ENCODE measurements around the gene KCNQ1OT1.

The KCNQ1OT1 gene

DNA sequence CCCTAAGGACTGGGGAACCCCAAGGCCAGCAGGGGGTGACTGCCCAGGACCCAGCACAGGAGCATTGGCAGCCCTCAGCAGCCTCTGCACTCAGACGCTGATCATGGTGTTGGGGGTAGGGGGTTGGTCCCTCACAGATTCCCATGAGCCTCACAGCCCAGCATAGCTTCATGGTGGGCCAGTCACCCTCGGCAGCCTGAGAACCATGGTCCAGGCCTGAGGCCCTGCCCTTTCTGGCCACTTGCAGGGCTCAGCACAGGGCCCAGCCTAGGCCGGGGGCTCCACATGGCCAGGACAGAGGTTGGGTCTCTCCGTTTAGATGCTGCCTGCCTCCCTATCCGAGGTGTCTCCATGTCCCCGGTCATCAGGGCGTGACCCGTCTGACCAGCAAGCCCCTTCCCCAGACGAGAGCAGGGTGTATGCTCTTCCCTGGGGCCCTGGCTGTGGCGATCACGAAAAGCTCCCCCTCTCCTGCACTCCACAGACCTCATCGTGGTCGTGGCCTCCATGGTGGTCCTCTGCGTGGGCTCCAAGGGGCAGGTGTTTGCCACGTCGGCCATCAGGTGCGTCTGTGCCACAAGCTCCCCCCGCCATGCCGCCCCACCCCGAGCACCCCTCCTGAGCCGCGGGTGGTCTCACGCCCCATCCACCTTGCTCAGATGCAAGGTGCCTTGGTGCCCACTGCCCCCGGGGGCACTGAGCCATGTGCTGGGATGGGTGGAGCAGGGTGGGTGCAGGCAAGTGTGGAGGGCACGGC, 128.8 kb downstream of the KCNQ1OT1 start:
- DNase-seq (ENCODE audit: low read depth) = no peak
- TF ChIP-seq, protein P1, sequence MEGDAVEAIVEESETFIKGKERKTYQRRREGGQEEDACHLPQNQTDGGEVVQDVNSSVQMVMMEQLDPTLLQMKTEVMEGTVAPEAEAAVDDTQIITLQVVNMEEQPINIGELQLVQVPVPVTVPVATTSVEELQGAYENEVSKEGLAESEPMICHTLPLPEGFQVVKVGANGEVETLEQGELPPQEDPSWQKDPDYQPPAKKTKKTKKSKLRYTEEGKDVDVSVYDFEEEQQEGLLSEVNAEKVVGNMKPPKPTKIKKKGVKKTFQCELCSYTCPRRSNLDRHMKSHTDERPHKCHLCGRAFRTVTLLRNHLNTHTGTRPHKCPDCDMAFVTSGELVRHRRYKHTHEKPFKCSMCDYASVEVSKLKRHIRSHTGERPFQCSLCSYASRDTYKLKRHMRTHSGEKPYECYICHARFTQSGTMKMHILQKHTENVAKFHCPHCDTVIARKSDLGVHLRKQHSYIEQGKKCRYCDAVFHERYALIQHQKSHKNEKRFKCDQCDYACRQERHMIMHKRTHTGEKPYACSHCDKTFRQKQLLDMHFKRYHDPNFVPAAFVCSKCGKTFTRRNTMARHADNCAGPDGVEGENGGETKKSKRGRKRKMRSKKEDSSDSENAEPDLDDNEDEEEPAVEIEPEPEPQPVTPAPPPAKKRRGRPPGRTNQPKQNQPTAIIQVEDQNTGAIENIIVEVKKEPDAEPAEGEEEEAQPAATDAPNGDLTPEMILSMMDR (IDR thresholded peaks at IDR 0.05; ENCODE audit: low read depth, low read length, missing control alignments) = no peak
- H3K4me3 ChIP-seq (ENCODE audit: low read depth, low read length) = no peak overlapping the region
- in situ Hi-C loops (cut with HindIII; ENCODE audit: low sequenced_read_pairs) = loop anchor here (5.0 kb wide), 1 partner anchor 96 kb away; no protein-coding TSS in a partner anchor

DNA sequence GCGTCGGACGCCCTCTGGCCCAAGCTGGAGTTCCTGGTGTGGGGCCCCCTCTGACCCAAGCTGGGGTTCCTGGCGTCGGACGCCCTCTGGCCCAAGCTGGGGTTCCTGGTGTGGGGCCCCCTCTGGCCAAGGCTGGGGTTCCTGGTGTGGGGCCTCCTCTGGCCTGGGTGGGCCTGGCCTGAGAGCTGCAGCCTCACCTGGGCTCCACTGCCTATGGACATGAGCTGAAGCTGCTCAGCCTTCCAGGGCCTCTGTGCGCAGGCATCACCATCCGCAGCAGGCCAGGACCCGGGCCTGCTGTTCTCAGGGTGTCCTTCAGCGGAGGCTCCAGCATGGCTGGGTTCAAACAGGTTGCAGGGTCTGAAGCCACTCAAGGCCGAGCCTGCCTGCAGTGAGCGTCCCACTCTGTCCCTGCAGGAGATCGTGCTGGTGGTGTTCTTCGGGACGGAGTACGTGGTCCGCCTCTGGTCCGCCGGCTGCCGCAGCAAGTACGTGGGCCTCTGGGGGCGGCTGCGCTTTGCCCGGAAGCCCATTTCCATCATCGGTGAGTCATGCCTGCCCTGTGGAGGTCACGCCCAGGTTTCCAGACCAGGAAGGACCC, 129.5 kb downstream of the KCNQ1OT1 start:
- no peak for DNase-seq (ENCODE audit: low read depth)
- in situ Hi-C loops (cut with HindIII; ENCODE audit: low sequenced_read_pairs) = loop anchor here (5.0 kb wide), 1 partner anchor 97 kb away; no protein-coding TSS in a partner anchor
- H3K4me3 ChIP-seq (ENCODE audit: low read depth, low read length) = no peak overlapping the region

DNA sequence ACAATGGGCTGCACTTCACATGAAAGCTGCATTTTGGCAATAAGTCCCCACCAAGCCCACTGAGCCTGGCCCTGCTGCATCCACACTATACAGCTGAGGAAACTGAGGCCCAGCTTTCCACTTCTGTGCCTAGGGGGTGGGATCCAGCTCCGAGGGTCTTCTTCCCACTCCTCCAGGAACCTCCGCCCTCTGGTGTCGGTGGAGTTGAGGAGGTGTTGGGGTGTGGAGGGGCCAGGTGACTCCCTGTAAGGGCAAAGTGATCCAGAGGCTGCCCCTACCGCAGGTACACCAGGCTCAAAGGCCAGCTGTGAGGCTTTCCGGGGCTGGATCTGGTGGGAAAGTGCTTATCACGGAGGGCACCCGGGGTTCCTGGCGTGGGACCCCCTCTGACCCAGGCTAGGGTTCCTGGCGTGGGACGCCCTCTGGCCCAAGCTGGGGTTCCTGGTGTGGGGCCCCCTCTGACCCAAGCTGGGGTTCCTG, 130.0 kb downstream of the KCNQ1OT1 start:
- in situ Hi-C loops (cut with HindIII; ENCODE audit: low sequenced_read_pairs) = loop anchor here (5.0 kb wide), 1 partner anchor 98 kb away; no protein-coding TSS in a partner anchor
- no peak for DNase-seq (ENCODE audit: low read depth)
- TF ChIP-seq, protein P1 (IDR thresholded peaks at IDR 0.05; ENCODE audit: low read depth, low read length, missing control alignments) = no peak
- H3K4me3 ChIP-seq (ENCODE audit: low read depth, low read length) = no peak overlapping the region

More for the DNA sequence above, 129.5 kb downstream of the KCNQ1OT1 start:
- TF ChIP-seq, protein P1 (IDR thresholded peaks at IDR 0.05; ENCODE audit: low read depth, low read length, missing control alignments) = no peak

DNA sequence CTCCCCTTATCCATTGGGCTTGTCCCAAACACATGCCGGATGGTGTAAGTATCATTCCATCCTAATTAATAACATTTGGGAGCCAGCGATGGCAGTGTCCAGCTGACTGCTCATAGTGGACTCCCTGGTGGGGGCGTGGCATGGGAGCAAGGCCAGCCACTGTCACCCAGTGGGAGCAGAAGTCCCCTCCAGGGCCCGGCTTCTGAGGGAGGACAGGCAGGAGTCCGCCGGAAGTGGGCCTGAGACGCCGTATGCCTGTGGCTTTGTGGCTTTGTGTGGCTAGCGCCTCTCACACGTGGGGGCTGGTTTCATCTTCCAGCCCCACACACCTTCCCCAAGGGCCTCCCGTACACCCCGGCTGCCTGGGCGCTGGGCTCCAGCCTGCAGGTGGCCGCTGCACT, 130.5 kb downstream of the KCNQ1OT1 start:
- in situ Hi-C loops (cut with HindIII; ENCODE audit: low sequenced_read_pairs) = no loop called here
- no peak for DNase-seq (ENCODE audit: low read depth)
- no peak overlapping the region for H3K4me3 ChIP-seq (ENCODE audit: low read depth, low read length)
- TF ChIP-seq, protein P1 (IDR thresholded peaks at IDR 0.05; ENCODE audit: low read depth, low read length, missing control alignments) = no peak

DNA sequence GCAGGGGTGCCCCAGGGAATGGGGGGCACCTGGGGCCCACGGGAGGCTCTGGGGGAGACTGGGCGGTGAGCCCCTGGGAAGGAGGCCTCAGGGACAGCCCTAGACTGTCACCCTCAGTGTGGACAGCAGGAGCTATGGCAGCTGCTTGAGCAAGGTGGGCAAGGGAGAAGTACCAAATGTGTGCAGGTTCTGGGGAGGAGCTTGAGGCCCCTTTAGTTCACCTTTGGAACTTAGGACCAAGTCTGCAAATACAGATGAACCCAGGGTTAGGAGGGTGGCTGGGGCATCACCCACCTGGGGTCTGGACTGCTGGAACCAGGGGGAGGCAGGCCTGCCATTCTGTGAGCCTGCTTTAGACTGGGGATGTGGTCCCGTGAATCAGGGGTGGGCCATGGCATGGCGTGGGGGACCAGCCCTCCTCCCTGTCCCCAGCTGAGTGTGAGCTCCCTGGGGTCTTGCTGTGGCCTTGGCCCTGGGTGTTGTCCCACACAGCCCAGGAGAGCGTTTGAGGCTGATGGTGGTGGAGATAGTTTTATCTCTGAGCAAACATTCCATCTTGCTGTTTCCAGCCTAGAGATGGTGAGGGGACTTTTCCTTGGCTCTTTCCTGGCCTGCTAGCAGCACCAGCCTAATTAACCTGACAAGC, 132.6 kb downstream of the KCNQ1OT1 start:
- no peak for DNase-seq (ENCODE audit: low read depth)
- H3K4me3 ChIP-seq (ENCODE audit: low read depth, low read length) = no peak overlapping the region
- in situ Hi-C loops (cut with HindIII; ENCODE audit: low sequenced_read_pairs) = no loop called here
- TF ChIP-seq, protein P1 (IDR thresholded peaks at IDR 0.05; ENCODE audit: low read depth, low read length, missing control alignments) = no peak

DNA sequence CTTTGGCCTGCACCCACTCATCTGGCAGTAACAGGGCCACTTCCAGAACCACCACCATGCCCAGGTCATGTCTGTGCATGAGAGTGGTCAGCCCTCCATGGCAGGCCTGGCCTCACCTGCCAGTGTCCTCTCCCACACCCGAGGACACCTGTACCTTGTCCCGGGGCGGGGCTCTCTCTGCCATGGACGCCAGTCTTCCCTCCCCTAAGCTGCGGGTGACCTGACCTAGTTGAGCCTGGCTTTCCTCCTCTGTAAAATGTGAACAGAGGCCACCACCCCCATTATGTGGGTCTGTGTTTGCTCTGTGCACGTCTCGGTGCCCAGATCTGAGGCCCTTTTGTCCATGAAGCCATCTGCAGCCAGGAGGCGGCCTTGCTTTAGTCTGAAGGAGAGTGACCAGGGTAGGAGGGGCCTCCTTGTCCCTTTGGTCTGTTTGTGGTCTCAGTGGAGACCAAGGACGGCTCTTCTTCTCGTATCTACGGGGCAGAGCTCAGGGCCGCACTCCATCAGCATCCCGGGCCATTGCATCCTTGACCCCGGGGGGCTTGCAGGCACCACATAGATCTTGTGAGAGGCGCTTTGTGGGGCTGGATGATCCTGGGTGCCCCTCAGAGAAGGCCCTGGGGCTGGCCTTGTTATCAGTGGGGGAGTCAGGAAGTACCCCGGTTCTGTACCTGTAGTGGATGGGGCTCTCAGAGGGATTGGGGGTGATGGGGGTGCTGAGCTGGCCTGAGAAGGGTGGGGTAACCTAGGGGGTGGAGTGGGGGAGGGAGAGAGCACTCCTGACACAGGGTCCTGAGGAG, 133.4 kb downstream of the KCNQ1OT1 start:
- TF ChIP-seq, protein P1 (IDR thresholded peaks at IDR 0.05; ENCODE audit: low read depth, low read length, missing control alignments) = no peak
- DNase-seq (ENCODE audit: low read depth) = no peak
- in situ Hi-C loops (cut with HindIII; ENCODE audit: low sequenced_read_pairs) = no loop called here
- no peak overlapping the region for H3K4me3 ChIP-seq (ENCODE audit: low read depth, low read length)
